Activated CD8-positive, alpha-beta memory T cell treated with anti-CD3 and anti-CD28 coated beads for 48 hours (primary cell): ENCODE data around the gene TLX2.

ENCODE experiments used
- DNase-seq, 3 experiments: peaks; one replicate each; pipeline ENCODE4 v3.0.0-alpha.2; 2020; ENCODE audit warnings: low read depth in 2 of 3, low spot score in 2 of 3

TLX2 gene

DNA sequence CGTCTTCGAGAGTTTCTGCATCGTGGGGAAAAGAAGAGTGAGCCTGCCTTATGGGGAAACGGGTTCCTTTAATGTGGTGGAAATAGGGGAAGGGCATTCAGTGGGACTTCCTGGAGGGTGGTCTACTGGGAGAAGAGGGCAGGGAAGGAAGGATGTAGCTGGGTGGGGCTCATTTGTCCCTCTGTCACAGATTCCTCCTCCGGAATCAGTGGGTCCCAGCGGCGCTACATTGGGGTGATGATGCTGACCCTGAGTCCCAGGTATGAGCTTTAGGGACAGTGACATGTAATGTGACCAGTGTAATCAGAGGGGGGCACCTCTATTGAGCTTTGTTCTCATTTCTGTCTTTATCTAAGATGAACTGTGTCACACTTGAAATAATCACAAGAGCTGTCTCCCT lies 17.4 kb downstream of the TLX2 start:
- DNase-seq, result no peak

DNA sequence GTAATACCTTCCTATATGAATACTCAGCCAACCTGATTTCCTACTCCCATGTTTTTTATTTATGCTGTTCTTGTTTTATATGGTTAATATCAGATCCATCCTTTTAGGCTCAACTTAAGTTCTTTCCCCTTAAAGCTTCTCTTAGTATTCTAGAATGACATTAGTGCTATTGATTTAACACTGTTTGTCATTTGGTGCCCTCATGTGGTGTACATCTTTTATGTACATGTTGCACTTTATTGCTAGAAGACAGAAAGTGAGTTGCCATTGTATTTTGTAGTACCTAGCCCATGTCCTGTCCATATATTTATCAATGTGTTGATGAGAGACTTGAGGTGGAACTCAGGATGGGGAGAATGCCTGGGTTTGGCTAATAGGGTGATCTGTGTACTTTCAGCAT lies 18.0 kb downstream of the TLX2 start:
- no peak for DNase-seq

DNA sequence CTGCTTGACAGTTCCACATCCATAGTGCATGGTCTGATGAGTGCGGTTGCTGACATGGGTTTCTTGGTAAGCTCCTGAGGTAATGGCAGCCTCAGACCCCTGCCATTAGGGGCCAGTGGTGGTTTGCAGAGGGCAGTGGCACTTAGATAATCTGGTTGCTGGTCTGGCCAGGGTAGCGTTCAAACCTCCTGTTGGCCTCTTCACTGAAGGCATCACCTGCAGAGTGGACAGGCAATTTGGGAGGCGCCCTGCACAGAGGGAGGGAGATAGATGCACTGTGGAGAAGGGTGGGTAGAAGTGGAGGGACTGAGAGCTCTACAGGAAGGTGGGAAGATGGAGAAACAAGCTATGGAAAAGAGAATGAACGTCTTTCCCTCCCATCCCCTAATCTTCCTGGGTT lies 19.2 kb downstream of the TLX2 start:
- DNase-seq, result no peak

DNA sequence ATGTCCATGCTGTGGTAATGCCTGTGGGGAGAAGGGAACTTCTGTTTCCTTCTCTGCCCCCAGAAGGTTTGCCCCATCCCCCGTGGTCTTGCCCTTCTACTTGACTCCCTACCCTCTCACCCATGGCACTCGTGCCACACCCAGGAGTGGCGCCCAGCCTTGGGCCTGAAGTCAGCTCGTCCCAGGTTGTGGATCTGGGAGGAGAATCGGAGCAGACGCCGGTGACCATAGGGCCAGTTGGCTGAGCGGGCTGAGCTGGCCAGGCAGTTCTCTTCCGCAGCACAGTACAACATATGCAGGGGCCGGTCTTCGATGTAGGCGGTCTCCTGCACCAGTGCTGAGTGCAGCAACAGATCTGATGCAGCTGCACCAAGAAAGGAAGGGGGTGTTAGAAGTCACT lies 20.2 kb downstream of the TLX2 start:
- DNase-seq, result no peak

DNA sequence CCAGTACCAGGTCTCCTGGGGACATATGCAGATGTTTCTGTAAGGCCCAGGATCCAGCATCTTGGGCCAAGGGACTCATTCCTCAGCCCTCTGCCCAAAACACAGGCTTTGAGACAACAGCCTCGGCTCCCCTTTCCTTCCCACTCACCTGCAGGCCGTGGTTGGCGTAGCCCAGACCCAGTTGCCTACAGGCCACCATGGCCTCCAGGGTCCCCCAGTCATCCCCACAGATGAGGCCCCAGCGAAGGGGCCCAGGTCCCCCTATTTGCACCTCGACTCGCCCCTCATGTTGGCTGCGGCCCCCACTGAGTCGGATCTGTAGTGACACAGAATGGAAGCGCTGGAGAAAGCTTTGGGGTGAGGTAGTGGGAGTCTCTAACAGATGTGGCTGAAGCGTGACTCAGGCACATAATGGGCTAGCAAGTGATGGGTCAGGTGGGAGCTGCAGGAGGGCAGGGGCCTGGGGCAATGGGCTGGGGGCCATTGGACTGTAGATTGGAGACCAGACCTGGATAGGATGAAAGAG lies 21.3 kb downstream of the TLX2 start:
- no peak for DNase-seq

DNA sequence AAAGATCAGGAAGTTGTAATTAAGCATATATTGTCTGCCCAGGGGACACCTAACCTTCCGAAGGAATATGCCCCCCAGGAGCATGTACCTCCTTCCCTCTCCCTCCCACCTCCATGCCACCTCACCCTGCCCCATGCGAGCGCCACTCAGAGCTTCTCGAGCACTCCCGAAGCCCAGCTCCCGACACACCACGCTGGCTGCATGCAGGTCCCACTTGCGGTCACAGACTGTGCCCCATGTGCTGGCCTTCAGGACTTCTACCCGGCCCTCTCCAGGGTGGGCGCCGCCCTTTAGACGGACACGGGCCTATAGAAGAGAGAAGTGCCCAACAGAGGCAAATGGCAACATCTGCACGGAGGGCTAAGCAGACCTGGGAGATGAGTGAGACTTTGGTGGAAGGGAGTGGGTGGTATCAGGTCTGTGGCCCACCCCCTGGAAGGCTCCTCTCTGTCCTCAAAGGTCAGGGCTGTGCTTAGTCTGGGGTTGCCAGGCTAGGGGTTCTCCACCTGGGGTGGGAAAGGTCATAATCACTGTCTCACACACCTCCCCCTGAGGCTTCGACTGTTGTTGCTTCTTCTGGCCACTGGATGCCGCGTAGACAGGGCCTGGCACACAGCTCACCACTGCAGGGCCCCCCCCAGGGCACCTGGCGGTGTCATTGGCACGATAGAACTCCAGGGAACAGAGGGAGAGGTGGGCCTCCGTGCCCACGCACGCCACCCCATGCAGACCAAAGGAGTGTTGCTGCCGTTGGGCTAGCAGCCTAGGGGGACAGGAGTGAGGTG lies 22.1 kb downstream of the TLX2 start:
- no peak for DNase-seq

DNA sequence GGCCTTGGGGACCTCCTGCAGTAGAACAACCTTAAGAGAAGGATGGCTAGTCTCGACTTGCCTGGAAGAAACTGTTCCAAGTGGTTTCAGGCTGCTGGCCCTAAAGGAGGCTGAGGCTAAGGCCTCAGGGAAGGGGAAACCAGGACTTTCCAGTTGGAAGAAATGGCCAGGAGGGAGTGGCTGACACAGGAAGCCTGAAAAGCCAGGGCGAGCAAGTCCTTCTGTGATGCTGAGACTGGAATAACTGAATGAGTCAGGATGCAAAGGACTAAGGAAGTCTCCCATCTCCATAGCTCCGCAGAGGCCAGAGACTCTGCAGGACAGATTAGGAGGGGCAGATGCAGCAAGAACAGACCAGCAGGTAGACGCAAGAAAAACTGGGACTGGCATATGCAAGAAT lies 22.9 kb downstream of the TLX2 start:
- DNase-seq, result no peak

DNA sequence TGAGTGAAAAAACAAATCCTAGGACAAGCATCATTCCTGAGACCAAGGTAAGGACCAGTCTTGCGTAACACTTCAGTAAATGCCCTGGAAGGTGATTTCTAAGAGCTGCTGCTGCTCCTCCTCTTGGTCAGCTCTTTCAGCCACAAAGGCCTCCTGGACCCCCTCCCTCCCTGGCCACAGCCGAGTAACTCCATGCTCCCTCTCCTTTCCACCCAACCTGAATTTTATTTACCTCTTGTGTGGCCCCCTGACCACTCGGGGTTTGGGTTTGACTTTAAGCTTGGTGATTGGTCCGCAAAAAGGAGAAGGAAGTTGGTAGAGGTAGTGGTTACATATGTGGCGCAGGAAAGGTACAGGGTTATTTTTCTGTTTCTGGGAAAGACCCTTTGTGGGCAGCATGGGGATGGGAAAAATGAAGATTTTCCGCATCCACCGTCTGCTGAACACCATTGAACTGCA lies 24.7 kb downstream of the TLX2 start:
- DNase-seq, result no peak

DNA sequence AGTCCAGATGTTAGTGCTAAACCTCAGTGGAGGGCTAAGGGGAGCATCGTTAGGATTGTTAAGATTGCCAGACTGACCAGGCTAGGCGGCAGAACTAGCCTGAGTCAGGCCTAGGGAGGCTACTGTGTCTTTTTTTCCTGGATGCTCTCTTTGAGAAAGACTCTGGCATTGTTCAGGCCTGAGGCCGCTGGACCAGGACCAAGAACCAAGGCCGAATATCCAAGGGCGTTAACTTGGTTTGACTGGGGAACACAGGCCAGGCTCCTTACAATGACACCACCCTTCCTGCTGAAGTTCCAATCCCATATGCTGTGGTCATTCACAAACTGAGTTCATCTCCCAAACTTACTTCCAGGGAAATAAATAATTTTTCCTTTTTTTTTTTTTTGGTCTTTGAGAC lies 26.0 kb downstream of the TLX2 start:
- no peak for DNase-seq

DNA sequence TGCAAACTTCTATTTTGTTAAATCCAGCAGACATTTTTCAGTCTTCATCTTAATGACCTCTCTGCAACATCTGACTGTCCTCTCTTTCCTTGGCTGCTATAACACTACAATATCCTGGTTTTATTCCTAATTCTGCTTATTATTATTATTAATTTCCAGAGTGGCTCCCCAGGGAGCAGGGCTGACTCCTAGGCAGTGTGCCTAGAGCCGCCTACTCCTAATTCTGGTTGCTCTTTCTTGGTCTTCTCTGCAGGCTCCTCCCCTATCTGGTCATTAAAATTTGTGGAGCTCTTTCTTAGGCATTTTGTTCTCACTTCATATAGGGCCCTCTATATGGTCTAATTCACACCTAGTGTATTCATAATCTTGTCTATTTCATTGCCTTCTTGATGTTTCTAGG lies 28.7 kb downstream of the TLX2 start:
- no peak for DNase-seq

DNA sequence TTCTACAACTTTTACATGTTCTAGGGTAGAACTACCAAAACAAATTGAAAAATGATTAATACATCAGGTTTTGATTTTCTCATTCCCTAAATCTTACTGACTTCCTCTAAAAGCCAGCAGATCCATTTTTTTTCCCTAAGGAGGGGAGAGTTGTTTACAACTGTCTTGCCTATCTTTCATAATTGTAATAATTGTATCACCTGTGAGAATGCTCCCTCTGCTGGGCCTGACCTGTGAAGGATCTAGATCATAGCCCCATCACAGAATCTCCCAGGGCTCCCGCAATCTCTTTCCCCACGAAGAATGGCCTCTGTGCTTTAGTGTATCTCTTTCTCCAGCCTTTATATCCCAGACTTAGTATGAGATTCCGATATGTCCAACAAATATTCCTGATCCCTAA lies 30.4 kb downstream of the TLX2 start:
- no peak for DNase-seq

DNA sequence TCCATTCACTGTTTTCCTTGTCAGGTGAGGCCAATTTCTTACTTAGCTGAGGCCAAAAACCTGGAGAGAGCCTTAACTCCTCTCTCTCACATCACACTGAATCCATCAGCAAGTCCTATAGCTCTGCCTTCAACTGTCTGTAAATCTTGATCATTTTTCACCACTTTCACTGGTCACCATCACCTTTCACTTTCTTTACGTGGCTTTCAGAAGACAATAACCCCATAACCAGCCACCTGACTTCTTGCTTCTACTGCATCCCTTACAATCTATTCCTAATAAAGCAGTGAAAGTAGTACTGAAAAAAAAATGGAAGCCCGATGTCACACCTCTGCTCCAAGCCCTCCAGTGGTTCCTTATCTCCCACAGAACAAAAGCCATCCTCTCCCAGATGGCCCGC lies 31.8 kb downstream of the TLX2 start:
- DNase-seq, result no peak

DNA sequence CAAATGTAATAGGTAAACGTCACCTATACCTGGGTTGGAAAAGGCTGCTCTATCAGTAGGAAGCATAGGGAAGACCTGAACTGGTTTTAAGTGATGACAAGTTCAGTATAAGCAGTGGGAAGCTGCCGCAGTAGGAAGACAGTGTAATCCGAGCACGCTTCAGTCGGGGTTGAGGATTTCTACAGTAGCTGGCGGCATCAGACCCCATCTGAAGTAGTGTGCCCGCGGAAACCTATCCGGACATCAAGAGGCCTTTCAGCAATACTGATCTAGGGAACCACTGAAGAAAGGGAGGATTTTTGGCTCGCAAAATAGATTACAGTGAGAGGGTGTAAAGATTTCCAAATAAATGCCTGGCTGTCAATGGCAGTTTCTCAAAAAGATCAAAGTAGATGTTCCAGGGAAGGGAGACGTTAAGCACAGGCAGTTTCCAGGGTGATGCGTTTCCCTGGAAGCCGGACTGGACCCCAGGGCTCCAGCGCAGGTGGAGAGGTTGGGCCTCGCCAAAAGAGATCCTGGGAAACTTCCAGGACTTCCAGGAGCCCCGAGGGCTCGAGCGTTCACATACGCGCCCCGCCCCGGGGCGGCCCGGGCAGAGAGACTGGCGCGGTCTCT lies 34.1 kb downstream of the TLX2 start:
- DNase-seq, result no peak

DNA sequence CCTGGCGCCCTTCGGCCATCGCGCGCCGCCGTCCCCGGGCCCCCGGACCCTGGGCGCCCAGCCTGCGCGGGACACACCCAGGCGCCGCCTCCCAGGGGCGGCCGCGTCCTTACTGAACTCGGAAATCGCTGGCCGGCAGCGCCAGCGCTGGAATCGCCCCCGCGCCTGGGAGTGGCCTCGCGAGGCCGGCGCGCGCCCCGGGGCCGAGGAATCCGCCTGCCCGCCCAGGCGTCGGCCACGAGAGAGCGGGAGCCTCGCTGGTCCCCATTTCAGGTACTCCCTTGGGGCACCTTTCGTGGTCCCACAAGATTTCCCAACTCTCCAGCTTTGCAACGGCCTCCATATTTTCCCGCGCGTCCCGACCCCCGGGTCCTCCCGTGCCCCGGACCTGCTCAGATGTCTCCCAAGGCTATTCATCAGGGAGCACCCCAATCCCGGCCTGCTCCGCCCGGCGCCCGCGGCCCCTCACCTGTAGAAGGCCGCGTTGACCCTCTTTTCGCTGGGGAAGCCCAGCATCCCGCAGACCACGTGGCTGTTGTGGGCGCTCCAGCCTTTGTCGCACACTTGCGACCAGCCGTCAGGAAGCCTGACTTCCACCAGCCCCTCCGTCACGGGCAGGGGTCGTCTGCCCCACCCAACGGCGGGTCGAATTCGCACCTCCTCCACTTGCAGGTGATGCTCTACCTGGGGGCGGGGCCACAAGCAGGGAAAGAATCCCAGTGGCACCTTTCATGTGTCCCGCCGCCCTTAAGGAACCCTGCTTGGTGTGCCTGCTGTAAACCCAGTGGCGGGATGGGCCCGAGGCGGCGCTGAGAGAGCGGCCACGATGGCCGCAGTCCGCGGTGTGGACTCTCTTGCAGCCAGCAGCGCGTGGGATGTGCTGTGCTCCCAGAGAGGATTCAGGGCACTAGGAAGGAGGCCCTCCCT lies 34.9 kb downstream of the TLX2 start:
- no peak for DNase-seq

DNA sequence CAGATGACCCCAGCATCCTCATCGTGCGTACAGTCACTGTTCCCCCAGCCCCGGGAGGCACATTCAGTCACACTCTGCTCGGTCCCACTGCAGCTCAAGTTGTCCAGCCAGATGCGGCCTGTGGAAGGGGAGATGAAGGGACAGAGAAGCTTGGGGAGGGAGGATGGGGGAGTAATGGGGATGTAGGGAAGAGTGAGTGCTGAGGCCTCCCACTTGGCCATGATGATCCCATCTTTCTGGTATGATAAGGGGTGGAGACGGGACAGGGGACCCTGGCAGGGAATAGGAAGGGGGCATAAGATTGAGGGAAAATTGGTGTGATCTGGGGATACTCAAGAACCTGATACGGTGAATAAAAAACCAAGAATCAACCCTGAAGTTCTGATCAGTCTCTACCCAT lies 36.0 kb downstream of the TLX2 start:
- no peak for DNase-seq

DNA sequence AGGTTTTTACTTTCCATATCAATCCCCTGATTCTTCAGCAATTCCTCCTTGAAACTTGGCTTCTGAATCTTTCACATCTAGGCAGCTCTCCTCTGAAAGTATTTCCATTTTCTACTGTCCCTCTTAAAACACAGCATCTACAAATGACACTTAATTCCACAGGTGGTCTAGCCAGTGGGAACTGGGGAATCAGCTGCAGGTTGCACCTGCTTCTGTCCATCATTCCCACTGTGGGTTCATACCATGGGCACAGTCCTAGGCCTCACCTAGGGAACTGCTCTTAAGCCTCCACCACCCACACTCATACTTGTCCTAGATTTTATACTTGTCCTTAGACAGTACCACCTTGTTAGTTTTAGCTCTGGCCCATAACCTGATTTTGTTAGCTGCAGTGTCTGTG lies 37.3 kb downstream of the TLX2 start:
- DNase-seq, result no peak

DNA sequence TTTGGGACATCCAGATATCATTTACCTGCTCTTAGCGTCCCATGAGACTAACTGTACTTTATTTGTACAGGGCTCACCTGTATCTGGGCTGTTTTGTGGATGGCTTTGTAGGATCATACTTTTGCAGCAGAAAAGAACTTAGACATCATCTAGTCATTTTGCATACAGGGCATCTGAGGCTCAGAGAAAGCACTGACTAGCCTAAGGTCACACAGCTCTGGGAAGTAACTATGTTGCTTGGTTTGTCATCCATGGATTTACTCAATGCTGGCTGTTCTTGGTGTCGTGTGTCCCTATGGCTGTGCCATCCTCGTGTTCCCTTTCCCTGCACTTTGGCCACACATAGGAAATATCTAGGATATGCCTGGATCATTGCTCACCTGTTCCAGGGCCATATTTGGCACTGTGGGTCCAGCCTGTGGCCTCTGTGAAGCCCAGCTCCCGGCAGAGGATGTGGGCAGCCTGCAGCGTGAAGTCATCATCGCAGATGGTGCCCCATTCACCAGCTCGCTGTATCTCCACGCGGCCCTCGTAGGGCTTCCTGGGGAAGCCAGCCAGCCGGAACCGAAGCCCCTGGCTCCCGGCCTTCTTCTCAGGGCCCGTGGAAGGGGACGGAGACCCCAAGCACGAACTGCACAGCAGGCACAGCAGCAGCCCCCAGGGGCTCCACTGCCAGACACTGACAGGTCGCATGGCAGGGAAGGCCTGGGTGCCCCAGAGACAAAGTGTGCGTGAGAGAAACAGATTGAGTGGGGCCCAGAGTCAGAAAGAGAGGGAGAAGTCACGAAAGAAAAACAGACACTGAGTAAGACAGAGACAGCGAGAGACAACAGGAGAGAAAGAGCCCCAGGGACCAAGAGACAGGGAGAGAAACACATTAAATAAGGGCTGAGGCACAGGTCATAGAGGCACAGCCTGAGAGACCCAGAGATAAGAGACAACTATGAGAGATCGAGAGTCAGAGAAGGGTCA lies 38.0 kb downstream of the TLX2 start:
- no peak for DNase-seq

DNA sequence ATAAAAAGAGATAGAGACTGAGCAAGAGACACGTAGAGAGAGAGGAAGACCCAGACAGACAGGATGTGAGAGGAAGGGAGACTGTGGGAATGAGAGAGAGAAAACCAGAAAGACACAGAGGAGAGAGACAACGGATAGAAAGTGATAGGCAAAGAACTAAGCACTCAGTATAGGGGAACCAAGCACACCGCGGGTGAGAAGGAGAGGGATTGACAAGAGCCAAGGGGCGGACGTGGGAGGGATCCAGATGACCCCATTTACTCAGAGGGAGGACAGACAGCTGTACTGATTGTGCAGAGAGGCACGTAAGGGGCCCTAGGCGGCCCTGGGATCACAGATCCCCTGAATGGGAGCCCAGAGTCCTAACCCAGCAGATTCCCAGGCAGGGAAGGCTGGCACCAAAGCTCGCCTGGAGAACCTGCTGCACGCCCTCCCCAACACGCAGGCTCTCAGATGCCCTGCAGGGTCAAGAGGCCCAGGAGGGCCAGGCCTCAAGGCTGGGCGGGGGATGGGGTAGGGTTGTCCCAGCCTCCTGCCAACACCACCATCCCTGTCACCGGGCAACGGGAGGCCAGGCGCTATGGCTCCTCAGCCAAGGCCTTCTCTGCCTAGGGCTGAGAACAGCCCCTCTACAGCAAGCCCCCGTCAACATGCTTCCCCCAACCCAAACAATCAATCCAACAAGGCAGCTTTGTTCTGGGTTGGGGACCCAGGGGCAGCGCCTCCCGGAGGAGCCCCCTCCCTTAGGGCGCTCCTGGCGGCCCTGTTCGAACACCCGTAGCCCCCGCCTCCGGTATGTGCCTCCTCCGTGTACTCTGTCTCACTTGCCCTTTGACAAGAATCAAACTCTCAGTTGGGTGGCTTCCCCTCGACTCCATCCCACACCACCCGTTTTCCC lies 38.9 kb downstream of the TLX2 start:
- no peak for DNase-seq
